Measurements from ENCODE around the gene CNR2.
"Not testable (repeated sequence)": the region's sequence is repeated elsewhere in the genome, so short reads cannot be mapped to it uniquely, and the experiment has no call there.

DNA sequence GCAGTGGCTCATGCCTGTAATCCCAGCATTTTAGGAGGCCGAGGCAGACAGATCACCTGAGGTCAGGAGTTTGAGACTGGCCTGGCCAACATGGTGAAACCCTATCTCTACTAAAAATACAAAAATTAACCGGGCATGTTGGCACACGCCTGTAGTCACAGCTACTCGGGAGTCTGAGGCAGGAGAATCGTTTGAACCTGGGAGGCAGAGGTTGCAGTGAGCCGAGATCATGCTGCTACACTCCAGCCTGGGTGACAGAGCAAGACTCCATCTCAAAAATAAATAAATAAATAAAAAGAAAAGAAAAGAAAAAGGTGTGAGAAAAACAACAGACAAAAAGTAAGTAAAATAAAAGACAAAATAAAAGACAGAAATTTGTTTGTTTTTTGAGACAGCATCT, 79.0 kb downstream of the CNR2 start:
- TF ChIP-seq PATZ1 (CRISPR knock-in tag; IDR thresholded peaks at IDR 0.05; ENCODE audit: borderline replicate concordance); ARNTL (CRISPR knock-in tag; IDR thresholded peaks at IDR 0.05; ENCODE audit: borderline replicate concordance, low read depth); GLIS3 (CRISPR knock-in tag; IDR thresholded peaks at IDR 0.05); ISL1 (CRISPR knock-in tag; IDR thresholded peaks at IDR 0.05); SNAI2 (CRISPR knock-in tag; IDR thresholded peaks at IDR 0.05); BACH2 (CRISPR knock-in tag; IDR thresholded peaks at IDR 0.05; ENCODE audit: borderline replicate concordance); ZFP3 (CRISPR knock-in tag; IDR thresholded peaks at IDR 0.05); RARB (CRISPR knock-in tag; IDR thresholded peaks at IDR 0.05); CSDC2 (CRISPR knock-in tag; IDR thresholded peaks at IDR 0.05); ZFP30 (CRISPR knock-in tag; IDR thresholded peaks at IDR 0.05): not testable (repeated sequence)
- TF ChIP-seq, protein P1, sequence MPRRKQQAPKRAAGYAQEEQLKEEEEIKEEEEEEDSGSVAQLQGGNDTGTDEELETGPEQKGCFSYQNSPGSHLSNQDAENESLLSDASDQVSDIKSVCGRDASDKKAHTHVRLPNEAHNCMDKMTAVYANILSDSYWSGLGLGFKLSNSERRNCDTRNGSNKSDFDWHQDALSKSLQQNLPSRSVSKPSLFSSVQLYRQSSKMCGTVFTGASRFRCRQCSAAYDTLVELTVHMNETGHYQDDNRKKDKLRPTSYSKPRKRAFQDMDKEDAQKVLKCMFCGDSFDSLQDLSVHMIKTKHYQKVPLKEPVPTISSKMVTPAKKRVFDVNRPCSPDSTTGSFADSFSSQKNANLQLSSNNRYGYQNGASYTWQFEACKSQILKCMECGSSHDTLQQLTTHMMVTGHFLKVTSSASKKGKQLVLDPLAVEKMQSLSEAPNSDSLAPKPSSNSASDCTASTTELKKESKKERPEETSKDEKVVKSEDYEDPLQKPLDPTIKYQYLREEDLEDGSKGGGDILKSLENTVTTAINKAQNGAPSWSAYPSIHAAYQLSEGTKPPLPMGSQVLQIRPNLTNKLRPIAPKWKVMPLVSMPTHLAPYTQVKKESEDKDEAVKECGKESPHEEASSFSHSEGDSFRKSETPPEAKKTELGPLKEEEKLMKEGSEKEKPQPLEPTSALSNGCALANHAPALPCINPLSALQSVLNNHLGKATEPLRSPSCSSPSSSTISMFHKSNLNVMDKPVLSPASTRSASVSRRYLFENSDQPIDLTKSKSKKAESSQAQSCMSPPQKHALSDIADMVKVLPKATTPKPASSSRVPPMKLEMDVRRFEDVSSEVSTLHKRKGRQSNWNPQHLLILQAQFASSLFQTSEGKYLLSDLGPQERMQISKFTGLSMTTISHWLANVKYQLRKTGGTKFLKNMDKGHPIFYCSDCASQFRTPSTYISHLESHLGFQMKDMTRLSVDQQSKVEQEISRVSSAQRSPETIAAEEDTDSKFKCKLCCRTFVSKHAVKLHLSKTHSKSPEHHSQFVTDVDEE (CRISPR knock-in tag; IDR thresholded peaks at IDR 0.05), result not testable (repeated sequence)
- TF ChIP-seq, protein P2, sequence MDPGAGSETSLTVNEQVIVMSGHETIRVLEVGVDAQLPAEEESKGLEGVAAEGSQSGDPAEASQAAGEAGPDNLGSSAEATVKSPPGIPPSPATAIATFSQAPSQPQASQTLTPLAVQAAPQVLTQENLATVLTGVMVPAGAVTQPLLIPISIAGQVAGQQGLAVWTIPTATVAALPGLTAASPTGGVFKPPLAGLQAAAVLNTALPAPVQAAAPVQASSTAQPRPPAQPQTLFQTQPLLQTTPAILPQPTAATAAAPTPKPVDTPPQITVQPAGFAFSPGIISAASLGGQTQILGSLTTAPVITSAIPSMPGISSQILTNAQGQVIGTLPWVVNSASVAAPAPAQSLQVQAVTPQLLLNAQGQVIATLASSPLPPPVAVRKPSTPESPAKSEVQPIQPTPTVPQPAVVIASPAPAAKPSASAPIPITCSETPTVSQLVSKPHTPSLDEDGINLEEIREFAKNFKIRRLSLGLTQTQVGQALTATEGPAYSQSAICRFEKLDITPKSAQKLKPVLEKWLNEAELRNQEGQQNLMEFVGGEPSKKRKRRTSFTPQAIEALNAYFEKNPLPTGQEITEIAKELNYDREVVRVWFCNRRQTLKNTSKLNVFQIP (CRISPR knock-in tag; IDR thresholded peaks at IDR 0.05; ENCODE audit: borderline replicate concordance, low read depth), result not testable (repeated sequence)

All from SK-N-SH treated with all-trans-retinoic acid at 6 μM for 48 hours (cell line).